ENCODE measurements around the gene PIH1D1. TPM values are rescaled to one million over a fixed set of nuclear protein-coding genes. Genes with fewer than 3 reads are reported as not detected.

PIH1D1 gene
- total RNA-seq, 8 experiments from 2014 or later: 53.1 to 94.9 (median 76.4) TPM

- in situ Hi-C loops (cut with MboI; ENCODE audit: low pct_unique_long_range_greater_than_20kb in 2 of 9, low sequenced_read_pairs in 9 of 9, unreplicated experiment in 9 of 9): loop anchor here in 3 of 9 experiments (10.0 to 25.0 kb wide), 2 partner anchors 48 to 140 kb away; partner anchors contain the start of genes SLC17A7 (in 2 of the 3) and RCN3 (in 1 of the 3)
- ATAC-seq (replicated peaks in 6 of 8): no peak
- 7 to 91% (median 70%) methylated on average over 1 to 5 of the region's 8 CpGs; no CpG with 5 or more reads in 2 of the 10 experiments for WGBS, 10 experiments
Measured at GRCh38 chr19:49396738-49397505, 54.7 kb downstream of the PIH1D1 start.

More at GRCh38 chr19:49396738-49397505, 54.7 kb downstream of the PIH1D1 start:
- Histone ChIP-seq H3K4me3 (no peak overlapping the region), H3K4me1 (replicated peaks in 1 of 2) (peaks cover 8% of the 10 kb centered on the region in 2 donors), H3K27ac (no peak overlapping the region)

Other genes with a start within 250 kb of the PIH1D1 start
- gene SLC6A16, start 126.6 kb downstream of the PIH1D1 start, total RNA-seq: 1 to 10 TPM in 4 of 8 experiments, under 1 TPM in 4; 0.51 to 2.4 (median 1.1) TPM
- 10 to 100 TPM in 5 of 8 experiments, 1 to 10 TPM in 3; 2.8 to 40.2 (median 11.4) TPM for gene CD37, start 116.4 kb downstream of the PIH1D1 start, total RNA-seq
- gene TEAD2, start 89.4 kb downstream of the PIH1D1 start, total RNA-seq: 10 to 100 TPM in 6 of 8 experiments, 1 to 10 TPM in 2; 6.0 to 78.1 (median 14.2) TPM
- gene DKKL1, start 87.9 kb downstream of the PIH1D1 start, total RNA-seq: 1 to 10 TPM in 4 of 8 experiments, under 1 TPM in 2, not detected in 2; 0.38 to 5.2 (median 1.4) TPM
- gene KASH5, start 63.6 kb downstream of the PIH1D1 start, total RNA-seq: 1 to 10 TPM in 2 of 8 experiments, under 1 TPM in 4, not detected in 2; 0.27 to 2.7 (median 0.51) TPM
- 1 to 10 TPM in 1 of 8 experiments, not detected in 7; 1.2 TPM for gene PTH2, start 28.4 kb downstream of the PIH1D1 start, total RNA-seq
- gene GFY, start 26.4 kb downstream of the PIH1D1 start, total RNA-seq: 1 to 10 TPM in 1 of 8 experiments, under 1 TPM in 5, not detected in 2; 0.42 to 1.1 (median 0.67) TPM
- gene SLC17A7, start 10.3 kb downstream of the PIH1D1 start, total RNA-seq: 1 to 10 TPM in 2 of 8 experiments, under 1 TPM in 5, not detected in 1; 0.16 to 1.9 (median 0.71) TPM
- gene ALDH16A1, start 1.4 kb upstream of the PIH1D1 start, total RNA-seq: 10 to 100 TPM in 4 of 8 experiments, 1 to 10 TPM in 4; 3.6 to 26.2 (median 10.8) TPM
- 1 to 10 TPM in 5 of 8 experiments, under 1 TPM in 3; 0.22 to 8.7 (median 1.4) TPM for gene FLT3LG, start 22.4 kb upstream of the PIH1D1 start, total RNA-seq
- 1,000 to 10,000 TPM; 2,225 to 4,117 (median 3,221) TPM for gene RPL13A, start 35.8 kb upstream of the PIH1D1 start, total RNA-seq
- gene RPS11, start 44.6 kb upstream of the PIH1D1 start, total RNA-seq: 1,000 to 10,000 TPM; 2,973 to 6,174 (median 3,870) TPM
- 10 to 100 TPM in 4 of 8 experiments, 1 to 10 TPM in 4; 2.2 to 70.6 (median 27.8) TPM for gene FCGRT, start 60.8 kb upstream of the PIH1D1 start, total RNA-seq
- 10 to 100 TPM in 2 of 8 experiments, 1 to 10 TPM in 6; 2.0 to 13.2 (median 6.4) TPM for gene RCN3, start 76.2 kb upstream of the PIH1D1 start, total RNA-seq
- gene NOSIP, start 128.7 kb upstream of the PIH1D1 start, total RNA-seq: 100 to 1,000 TPM in 2 of 8 experiments, 10 to 100 TPM in 6; 61.7 to 145 (median 76.6) TPM
- 1 to 10 TPM in 1 of 8 experiments, under 1 TPM in 7; 0.21 to 1.1 (median 0.60) TPM for gene PRRG2, start 129.5 kb upstream of the PIH1D1 start, total RNA-seq
- gene PRR12, start 139.4 kb upstream of the PIH1D1 start, total RNA-seq: 10 to 100 TPM in 3 of 8 experiments, 1 to 10 TPM in 5; 3.3 to 18.8 (median 7.5) TPM
- 10 to 100 TPM in 4 of 8 experiments, 1 to 10 TPM in 2, under 1 TPM in 2; 0.79 to 35.2 (median 7.5) TPM for gene RRAS, start 188.3 kb upstream of the PIH1D1 start, total RNA-seq
- gene SCAF1, start 190.4 kb upstream of the PIH1D1 start, total RNA-seq: 10 to 100 TPM; 10.1 to 33.0 (median 20.1) TPM
- gene IRF3, start 214.0 kb upstream of the PIH1D1 start, total RNA-seq: 100 to 1,000 TPM in 1 of 8 experiments, 10 to 100 TPM in 7; 40.8 to 110 (median 53.4) TPM
- 10 to 100 TPM in 3 of 8 experiments, 1 to 10 TPM in 5; 5.3 to 34.6 (median 8.2) TPM for gene BCL2L12, start 214.1 kb upstream of the PIH1D1 start, total RNA-seq
- gene PRMT1, start 225.5 kb upstream of the PIH1D1 start, total RNA-seq: 100 to 1,000 TPM; 190 to 369 (median 229) TPM
- gene ADM5, start 237.8 kb upstream of the PIH1D1 start, total RNA-seq: 1 to 10 TPM in 7 of 8 experiments, under 1 TPM in 1; 0.66 to 5.2 (median 2.1) TPM
- 10 to 100 TPM in 6 of 8 experiments, 1 to 10 TPM in 2; 4.7 to 65.7 (median 36.3) TPM for gene CPT1C, start 239.3 kb upstream of the PIH1D1 start, total RNA-seq

All from motor neuron (in vitro differentiated cells).